Measurements from ENCODE around the gene RFNG.

The RFNG gene

GRCh38 chr17:82077617-82078358 is 26.2 kb upstream of the RFNG start:
- no peak for DNase-seq (ENCODE audit: low spot score)

GRCh38 chr17:82076785-82077591 is 25.4 kb upstream of the RFNG start:
- DNase-seq (ENCODE audit: low spot score): no peak
- TF ChIP-seq CTCF (IDR thresholded peaks at IDR 0.05; ENCODE audit: extremely low read depth, missing control alignments): no peak

More at GRCh38 chr17:82077617-82078358, 26.2 kb upstream of the RFNG start:
- TF ChIP-seq CTCF (IDR thresholded peaks at IDR 0.05; ENCODE audit: extremely low read depth, missing control alignments): no peak

GRCh38 chr17:82076018-82076784 is 24.6 kb upstream of the RFNG start:
- no peak for DNase-seq (ENCODE audit: low spot score)
- TF ChIP-seq CTCF (IDR thresholded peaks at IDR 0.05; ENCODE audit: extremely low read depth, missing control alignments): no peak

GRCh38 chr17:82073446-82073845 is 21.8 kb upstream of the RFNG start:
- DNase-seq (ENCODE audit: low spot score): no peak
- no peak for TF ChIP-seq CTCF (IDR thresholded peaks at IDR 0.05; ENCODE audit: extremely low read depth, missing control alignments)

GRCh38 chr17:82072827-82073226 is 21.2 kb upstream of the RFNG start:
- TF ChIP-seq CTCF (IDR thresholded peaks at IDR 0.05; ENCODE audit: extremely low read depth, missing control alignments): no peak
- no peak for DNase-seq (ENCODE audit: low spot score)

GRCh38 chr17:82070611-82071010 is 19.0 kb upstream of the RFNG start:
- TF ChIP-seq CTCF (IDR thresholded peaks at IDR 0.05; ENCODE audit: extremely low read depth, missing control alignments): no peak
- DNase-seq (ENCODE audit: low spot score): no peak

All from GM20000 (cell line).